GM19395 (cell line): ENCODE measurements around the gene CNST.
"Not testable (repeated sequence)": the region's sequence is repeated elsewhere in the genome, so short reads cannot be mapped to it uniquely, and the experiment has no call there.

Experiments used
- ATAC-seq: cut with Tn5 transposase; IDR thresholded peaks from one replicate; pipeline ENCODE4 v1.9.1; 2021; ENCODE audit warnings: mild to moderate bottlenecking, moderate library complexity; ENCODE audit not compliant: unreplicated experiment

Gene CNST

DNA sequence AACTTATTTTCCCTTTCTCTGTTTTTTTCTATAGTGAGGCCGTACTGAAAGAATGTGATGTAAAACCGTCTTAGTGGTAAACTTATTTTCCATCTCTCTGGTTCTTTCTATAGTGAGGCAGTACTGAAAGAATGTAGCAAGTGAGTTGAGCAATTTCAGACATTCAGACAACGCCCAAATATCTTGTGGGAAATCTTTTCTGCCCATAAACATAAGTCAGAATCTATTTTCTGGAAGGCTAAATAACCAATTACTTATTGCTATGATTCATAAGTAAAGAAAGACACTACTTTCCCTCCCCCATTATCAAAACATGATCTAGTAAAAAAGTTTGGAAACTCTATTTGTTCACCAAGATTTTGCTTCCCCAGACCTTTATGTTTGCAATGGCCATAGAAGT lies 139.1 kb downstream of the CNST start:
- no peak for ATAC-seq

DNA sequence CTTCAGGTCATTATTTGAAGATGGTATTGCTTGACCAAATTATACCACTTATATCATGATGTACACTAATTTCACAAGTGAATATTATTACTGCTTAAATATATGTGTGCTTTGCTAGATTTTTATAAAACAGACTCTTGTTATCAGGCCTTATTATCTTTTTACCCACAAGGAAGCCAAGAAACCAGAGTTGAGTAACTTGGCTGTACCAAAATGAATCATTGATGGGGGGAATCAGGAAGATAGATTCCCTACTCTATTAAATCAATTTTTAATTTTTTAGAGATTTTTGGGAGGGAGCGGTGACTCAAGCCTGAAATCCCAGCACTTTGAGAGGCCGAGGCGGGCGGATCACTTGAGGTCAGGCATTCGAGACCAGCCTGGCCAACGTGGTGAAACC lies 141.9 kb downstream of the CNST start:
- ATAC-seq, result no peak

DNA sequence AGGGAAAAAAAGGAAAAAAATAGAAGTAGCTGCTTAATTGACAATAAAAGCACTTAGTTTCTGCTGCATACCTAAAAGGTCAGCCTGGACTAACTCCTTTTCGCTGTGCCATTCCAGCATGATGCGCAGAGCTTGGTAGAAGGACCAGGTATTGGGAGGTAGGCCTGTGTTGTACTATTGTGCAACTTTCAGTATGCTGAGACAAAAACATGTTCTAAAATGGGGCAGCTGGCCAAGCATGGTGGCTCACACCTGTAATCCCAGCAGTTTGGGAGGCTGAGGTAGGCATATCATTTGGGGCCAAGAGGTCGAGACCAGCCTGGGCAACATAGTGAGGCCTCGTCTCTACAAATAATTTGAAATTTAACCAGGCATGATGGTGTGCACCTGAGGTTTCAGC lies 142.9 kb downstream of the CNST start:
- ATAC-seq, result no peak

DNA sequence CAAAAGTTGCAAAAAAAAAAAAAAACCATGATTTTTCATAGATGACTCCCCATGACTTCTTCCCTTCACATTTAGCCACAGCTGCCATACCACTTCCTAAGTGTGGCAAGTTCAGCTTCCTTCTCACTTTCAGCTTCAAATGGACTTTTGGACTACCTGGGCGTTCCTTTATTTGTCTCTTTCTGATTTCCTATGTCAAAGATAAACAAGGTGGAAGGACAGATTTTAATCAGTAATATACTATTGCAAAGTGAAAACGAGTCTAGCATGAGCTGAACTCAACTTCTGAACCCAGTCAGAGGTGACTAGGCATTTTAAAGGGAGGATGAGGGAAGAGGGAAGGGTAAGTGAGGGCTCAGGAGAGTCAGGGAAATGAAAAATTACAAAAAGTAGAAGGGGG lies 143.6 kb downstream of the CNST start:
- ATAC-seq, result no peak

DNA sequence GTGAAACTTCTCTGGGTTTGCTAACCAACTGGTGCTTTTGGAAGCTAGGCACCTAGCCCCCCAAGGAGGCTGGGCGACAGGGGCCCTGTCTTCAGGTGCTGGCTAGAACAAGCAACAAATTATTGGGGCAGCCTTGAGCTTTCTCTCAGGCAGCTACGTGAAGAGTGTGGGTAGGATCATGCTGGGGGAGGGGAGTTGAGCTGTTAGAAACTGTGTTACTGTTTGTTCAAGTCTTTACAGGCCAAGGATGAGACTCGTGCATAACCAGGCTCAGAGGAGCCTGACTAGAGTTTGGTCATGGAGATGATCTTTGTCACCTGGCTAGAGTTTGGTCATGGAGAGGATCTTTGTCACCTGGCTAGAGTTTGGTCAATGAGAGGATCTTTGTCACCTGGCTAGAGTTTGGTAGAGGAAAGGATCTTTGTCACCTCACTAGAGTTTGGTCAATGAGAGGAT lies 145.3 kb downstream of the CNST start:
- no peak for ATAC-seq

DNA sequence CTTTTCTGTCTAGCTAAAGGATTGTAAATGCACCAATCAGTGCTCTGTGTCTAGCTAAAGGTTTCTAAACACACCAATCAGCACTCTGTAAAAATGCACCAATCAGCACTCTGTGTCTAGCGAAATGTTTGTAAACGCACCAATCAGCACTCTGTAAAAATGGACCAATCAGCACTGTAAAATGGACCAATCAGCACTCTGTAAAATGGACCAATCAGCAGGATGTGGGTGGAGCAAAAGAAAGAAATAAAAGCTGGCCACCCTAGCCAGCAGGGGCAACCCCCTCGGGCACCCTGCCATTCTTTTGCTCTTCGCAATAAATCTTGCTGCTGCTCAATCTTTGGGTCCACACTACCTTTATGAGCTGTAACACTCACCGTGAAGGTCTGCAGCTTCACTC lies 146.2 kb downstream of the CNST start:
- ATAC-seq, result not testable (repeated sequence)
